ENCODE data around the gene NUAK2. TPM values are rescaled to one million over a fixed set of nuclear protein-coding genes. Genes with fewer than 3 reads are reported as not detected.

NUAK2 gene
- total and polyA plus RNA-seq, 3 donors from 2014 or later = 7.2 to 19.6 (median 13.4) TPM

- Histone ChIP-seq H3K27me3 (no peaks in the 10 kb centered on the region), H3K4me1 (peaks cover 34% of the 10 kb centered on the region), H3K27ac (no peak overlapping the region), H3K4me3 (no peak overlapping the region), H3K36me3 (ENCODE audit: low read depth, missing control alignments) (no peaks in the 10 kb centered on the region), H3K9me3 (no peaks in the 10 kb centered on the region)
- intact Hi-C loops (cut with DNase I; ENCODE audit: low total_unique reads) = loop anchor here (10.0 kb wide), 1 partner anchor 82 kb away; no protein-coding TSS in a partner anchor
- no peak for TF ChIP-seq POLR2A (IDR thresholded peaks at IDR 0.05)
- TF ChIP-seq, protein P1, sequence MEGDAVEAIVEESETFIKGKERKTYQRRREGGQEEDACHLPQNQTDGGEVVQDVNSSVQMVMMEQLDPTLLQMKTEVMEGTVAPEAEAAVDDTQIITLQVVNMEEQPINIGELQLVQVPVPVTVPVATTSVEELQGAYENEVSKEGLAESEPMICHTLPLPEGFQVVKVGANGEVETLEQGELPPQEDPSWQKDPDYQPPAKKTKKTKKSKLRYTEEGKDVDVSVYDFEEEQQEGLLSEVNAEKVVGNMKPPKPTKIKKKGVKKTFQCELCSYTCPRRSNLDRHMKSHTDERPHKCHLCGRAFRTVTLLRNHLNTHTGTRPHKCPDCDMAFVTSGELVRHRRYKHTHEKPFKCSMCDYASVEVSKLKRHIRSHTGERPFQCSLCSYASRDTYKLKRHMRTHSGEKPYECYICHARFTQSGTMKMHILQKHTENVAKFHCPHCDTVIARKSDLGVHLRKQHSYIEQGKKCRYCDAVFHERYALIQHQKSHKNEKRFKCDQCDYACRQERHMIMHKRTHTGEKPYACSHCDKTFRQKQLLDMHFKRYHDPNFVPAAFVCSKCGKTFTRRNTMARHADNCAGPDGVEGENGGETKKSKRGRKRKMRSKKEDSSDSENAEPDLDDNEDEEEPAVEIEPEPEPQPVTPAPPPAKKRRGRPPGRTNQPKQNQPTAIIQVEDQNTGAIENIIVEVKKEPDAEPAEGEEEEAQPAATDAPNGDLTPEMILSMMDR (IDR thresholded peaks at IDR 0.05) = no peak
- WGBS, 2 donors = 68 to 79% methylated on average over 4 of the region's 4 CpGs
- DNase-seq = no peak
Observed at GRCh38 chr1:205353191-205353590, 31.6 kb upstream of the NUAK2 start.

DNA sequence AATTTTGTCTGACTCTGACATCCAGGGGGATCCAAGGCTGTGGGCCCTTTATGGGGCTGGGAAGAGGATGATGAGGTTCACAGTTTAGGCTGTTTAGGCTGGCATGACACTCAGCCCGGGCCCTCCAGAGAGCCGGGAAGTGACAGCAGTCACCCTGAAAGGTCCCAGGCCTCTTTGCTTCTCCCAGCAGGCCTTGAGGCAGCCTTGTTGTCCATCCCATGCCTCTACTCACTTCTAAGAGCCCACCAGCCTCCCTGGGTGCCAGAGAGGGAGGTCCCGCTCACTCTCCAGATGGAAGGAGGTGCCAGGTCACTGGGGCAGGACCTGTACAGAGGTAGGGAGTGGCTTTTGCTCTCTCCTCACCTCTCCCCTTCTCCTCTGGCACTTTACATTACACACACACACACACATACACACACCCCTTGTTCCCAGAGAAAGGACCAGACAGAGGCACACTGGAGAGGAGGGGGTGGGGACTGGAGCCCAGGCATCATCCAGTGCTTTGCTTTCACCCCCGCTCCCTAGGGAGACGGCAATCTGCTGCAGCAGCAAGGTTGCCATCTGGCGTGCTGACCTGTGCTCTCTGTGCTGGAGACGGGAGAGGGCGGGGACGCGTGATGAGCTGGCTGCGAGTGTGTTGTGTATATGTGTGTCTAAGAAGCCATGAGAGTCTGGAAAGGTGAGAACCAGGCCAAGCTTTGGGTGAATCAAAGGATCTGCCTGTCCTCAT, 30.6 kb upstream of the NUAK2 start:
- Histone ChIP-seq H3K4me3 (no peak overlapping the region), H3K4me1 (peaks cover 28% of the 10 kb centered on the region), H3K27me3 (no peaks in the 10 kb centered on the region), H3K36me3 (ENCODE audit: low read depth, missing control alignments) (no peaks in the 10 kb centered on the region), H3K9me3 (no peaks in the 10 kb centered on the region), H3K27ac (no peak overlapping the region)
- TF ChIP-seq, protein P1 (IDR thresholded peaks at IDR 0.05) = no peak
- no peak for TF ChIP-seq POLR2A (IDR thresholded peaks at IDR 0.05)
- DNase-seq = peak; percentile 86
- intact Hi-C loops (cut with DNase I; ENCODE audit: low total_unique reads) = loop anchor here (10.0 kb wide), 1 partner anchor 83 kb away; no protein-coding TSS in a partner anchor
- 56 to 88% methylated on average over 3 to 11 of the region's 11 CpGs for whole genome bisulfite sequencing, 2 donors

DNA sequence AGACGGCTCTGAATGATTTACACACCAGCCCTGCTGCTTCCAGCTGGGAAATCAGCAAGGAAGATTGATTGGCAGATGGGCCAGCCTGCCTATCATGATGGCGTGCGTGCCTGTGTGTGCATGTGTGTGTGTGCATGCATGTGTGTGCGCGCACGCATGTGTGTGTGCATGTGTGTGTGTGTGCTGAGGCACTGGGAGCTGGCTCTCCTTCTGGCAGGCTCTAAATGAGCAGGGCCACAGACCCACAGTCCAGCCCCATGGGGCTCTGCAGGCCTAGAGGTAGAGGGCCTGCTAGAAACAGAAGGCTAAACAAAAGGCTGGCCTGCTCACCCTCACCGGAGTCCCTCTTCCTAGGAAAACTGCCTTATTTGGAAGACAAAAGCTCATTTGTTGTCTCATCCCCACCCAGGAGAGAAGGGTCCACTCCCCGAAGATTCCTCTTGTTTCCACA, 29.2 kb upstream of the NUAK2 start:
- Histone ChIP-seq H3K36me3 (ENCODE audit: low read depth, missing control alignments) (no peaks in the 10 kb centered on the region), H3K27ac (no peak overlapping the region), H3K27me3 (no peaks in the 10 kb centered on the region), H3K4me3 (no peak overlapping the region), H3K9me3 (no peaks in the 10 kb centered on the region), H3K4me1 (peaks cover 20% of the 10 kb centered on the region)
- DNase-seq = no peak
- TF ChIP-seq POLR2A (IDR thresholded peaks at IDR 0.05) = no peak
- TF ChIP-seq, protein P1 (IDR thresholded peaks at IDR 0.05) = no peak
- intact Hi-C loops (cut with DNase I; ENCODE audit: low total_unique reads) = loop anchor here (10.0 kb wide), 1 partner anchor 84 kb away; no protein-coding TSS in a partner anchor
- WGBS, 2 donors = 75 to 76% methylated on average over 8 of the region's 8 CpGs

- H3K4me3 ChIP-seq = no peak overlapping the region
- DNase-seq = no peak
- H3K36me3 ChIP-seq (ENCODE audit: low read depth, missing control alignments) = no peaks in the 10 kb centered on the region
- H3K9me3 ChIP-seq = no peaks in the 10 kb centered on the region
- H3K4me1 ChIP-seq = peaks cover 20% of the 10 kb centered on the region
- no peaks in the 10 kb centered on the region for H3K27me3 ChIP-seq
- H3K27ac ChIP-seq = no peak overlapping the region
- WGBS, 2 donors = 74 to 100% methylated on average over 2 to 4 of the region's 4 CpGs
- intact Hi-C loops (cut with DNase I; ENCODE audit: low total_unique reads) = loop anchor here (10.0 kb wide), 1 partner anchor 85 kb away; no protein-coding TSS in a partner anchor
- TF ChIP-seq, protein P1 (IDR thresholded peaks at IDR 0.05) = no peak
- TF ChIP-seq POLR2A (IDR thresholded peaks at IDR 0.05) = no peak
Observed at GRCh38 chr1:205350124-205350523, 28.6 kb upstream of the NUAK2 start.
